ENCODE measurements around the gene CBLL1.

CBLL1 gene, protein sequence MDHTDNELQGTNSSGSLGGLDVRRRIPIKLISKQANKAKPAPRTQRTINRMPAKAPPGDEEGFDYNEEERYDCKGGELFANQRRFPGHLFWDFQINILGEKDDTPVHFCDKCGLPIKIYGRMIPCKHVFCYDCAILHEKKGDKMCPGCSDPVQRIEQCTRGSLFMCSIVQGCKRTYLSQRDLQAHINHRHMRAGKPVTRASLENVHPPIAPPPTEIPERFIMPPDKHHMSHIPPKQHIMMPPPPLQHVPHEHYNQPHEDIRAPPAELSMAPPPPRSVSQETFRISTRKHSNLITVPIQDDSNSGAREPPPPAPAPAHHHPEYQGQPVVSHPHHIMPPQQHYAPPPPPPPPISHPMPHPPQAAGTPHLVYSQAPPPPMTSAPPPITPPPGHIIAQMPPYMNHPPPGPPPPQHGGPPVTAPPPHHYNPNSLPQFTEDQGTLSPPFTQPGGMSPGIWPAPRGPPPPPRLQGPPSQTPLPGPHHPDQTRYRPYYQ

DNA sequence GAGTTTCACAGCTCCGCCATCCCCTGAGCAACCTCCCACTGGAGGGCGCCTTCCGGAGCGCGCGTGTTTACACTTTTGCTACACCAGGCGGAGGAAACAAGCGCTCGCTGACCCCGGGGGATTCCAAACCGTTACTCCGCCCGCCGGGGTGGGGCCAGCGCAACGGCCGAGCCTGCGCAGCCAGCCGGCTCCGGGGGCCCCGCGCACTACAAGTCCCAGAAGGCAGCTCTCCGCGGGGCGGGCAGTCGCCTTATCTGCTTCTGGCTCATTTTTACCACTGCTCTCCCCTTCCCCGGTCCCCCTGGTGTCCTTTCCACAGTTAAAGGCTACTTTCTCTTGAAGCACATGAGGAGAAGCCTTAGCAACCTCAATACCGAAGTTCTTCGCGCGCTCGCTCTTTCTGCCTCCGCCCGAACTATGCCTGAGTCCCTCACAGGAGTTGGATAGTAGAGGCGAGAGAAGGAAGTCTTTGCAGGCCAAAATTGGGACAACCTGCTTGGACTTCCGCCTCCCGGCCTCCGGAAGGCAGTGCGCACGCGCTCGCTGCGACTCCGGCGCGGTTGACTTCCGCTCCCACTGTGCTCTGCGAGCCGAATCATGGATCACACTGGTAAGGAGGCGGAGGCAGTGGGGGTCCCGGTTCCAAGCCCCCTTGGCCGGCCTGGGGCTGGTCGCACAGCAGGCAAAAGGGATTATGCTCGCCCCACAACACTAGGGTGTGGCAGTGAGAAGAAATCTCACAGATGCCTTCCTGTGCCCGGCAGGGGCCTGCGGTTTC lies at the start of gene CBLL1:
Gene CBLL1 (plus strand): TSS at position 576 of the 778 bp plus-strand sequence. CDS start 22 bp downstream, at position 598.
- peak; percentile 93 to 95 for DNase-seq

DNA sequence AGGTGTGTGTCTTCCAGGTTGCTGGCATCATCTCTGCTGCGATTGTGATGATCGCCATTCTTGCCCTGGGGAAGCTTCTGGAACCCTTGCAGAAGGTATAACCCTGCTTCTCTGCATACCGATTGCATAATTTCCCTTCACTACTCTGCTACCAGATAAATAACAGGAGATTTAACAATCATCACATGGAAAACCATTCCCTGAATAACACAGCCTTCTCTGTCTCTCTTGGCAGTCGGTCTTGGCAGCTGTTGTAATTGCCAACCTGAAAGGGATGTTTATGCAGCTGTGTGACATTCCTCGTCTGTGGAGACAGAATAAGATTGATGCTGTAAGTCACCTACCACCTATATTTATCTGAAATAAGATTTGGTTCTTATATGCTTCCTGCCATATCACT lies 49.6 kb upstream of the CBLL1 start:
- no peak for DNase-seq

DNA sequence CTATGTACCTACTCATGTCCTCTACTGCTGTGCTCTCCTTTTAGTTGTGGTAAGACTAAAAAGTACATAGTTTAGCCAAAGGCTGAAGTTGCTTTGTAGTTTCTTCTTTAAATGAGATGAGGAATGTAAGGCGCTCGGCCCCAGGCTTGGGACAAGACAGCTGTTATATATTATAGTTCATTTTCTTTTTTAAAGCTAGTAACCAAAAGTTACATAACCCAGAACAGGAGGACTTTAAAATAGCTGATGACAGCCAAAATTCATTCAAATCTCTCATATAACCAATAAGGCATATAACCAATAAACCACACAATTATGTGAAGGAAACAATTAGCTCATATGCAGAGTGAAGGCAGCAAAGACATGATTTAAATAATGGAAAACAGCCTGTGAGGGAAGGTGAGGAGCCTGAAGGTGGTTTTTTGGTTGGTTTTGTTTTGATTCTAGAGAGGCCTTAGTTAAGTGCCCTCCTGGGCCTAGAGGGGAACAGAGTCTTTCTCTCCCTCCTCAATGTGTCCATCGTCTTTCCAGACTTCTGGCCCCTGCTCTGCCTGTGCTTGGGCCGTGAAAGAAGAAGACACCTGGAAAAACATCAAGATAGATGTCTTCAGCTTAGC lies 47.5 kb upstream of the CBLL1 start:
- DNase-seq: no peak

DNA sequence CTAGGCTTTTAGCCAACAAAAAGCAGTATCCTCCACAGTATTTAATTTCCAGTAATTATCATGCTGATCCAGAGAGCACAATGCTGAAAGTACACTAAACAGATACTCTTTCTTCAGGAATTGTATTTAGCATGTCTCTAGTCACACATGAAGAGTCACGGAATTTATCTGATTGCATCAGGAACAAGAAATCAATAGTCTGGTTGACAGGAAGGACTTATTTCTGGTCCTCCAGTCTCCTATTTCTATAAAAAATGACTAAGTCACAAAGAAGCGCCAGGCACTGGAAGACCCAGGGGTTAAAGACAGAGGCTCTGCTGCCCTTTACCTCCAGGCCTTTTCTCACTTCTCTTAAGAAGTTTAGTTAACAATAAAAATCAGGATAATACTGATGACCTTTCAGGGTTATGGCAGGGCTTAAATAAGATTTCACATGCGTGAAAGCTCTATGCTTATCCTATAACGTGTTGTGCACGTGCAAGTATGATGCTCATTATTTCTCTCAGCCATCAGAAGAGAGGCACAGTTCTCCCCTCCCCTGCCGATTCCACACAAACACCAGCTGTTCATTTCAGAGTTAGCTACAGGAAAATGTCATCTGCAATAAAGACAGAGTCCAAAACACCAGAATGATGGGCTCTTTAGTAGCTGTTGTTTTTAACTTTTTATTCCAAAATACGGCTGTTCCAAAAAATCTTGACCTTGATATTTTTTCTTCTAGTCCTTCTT lies 46.5 kb upstream of the CBLL1 start:
- no peak for DNase-seq

DNA sequence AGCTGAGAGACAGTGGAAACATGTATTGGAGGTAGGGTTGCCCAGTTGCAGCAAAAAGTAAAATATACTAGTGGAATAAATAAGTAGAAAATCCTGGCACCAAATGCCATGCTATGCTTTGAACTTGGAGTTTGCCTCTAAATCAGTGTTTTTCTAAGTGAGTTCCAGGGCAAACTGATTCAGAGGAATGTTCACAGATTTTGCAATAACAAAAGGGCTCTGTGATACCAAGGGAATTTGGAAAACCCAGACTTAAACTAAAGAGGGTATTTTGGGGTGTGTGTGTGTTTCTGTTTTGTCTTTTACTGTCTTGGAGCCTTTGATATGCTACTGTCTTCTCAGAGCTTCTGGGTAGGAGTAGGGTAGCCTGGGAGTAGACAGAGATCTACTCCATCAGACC lies 43.4 kb upstream of the CBLL1 start:
- DNase-seq: no peak

DNA sequence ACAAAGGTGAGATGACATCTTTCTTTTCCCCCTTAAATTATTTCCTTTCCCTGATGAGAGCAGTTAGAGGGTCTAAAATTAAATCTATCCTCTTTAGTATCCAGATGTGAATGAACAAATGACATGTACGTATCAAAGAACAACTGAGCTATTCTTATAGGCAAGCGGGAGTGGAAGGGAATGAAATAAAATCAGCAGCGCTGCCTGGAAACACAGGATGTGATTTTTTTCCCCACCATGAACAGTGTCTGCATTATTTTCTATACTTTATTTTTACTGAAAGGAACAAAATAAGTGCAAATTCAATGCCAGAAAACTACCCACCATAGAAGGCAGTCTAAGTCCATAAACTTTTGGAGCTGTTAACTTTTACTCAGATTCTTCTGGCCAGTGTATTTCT lies 42.8 kb upstream of the CBLL1 start:
- no peak for DNase-seq

DNA sequence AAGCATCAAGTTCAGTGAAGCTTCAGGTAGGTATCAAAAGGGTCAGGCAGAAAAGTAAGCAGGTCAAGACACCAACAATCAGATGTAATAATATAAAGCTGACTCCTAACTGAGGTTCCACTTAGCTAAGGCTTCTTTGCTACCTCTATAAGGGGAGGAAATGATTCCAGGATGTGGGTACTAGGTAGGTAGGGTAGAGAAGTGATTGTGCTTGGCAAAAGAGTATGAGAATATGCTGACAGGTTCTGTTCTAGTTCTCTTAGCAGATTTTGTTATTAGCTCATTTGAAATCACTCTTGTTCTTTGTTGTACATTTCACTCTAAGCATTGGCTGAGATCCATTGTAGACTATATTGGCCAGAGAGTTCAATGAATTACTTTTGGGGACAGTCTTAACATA lies 40.7 kb upstream of the CBLL1 start:
- DNase-seq: no peak

DNA sequence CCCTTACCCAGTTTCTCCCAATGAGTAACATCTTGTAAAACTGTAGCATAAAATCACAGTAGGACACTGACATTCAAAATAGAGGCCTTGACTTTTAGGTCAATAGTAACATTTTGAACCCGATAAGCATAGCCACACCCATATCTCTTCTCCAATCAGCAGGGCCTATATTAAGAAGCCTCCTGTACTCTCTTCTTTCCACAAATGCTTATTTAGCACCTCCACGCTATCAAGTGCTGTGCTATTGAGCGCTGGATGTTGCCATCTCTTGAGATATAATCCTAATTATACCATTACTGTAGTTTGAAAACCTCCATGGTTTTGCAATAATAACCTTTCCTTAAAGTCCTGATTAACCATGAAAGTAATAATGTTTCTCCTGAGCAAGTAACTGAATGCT lies 40.1 kb upstream of the CBLL1 start:
- DNase-seq: no peak

DNA sequence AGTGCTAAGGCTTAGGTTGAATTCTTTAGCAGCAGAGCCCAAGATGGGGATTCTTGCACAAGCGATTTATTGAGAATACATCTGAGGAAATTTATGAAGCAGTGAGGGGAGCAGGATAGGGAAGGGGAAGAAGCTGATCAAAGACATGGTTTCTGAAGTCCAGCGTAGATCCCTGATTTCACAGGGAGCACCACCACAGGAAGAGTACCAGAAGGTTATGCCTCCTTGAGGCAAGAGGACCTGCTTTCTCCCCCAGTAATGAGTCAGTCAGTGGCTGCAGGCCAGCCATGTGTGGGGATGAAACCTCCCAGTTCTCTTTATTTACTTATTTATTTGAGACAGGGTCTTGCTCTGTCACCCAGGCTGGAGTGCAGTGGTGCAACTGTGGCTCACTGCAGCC lies 35.0 kb upstream of the CBLL1 start:
- DNase-seq: no peak

DNA sequence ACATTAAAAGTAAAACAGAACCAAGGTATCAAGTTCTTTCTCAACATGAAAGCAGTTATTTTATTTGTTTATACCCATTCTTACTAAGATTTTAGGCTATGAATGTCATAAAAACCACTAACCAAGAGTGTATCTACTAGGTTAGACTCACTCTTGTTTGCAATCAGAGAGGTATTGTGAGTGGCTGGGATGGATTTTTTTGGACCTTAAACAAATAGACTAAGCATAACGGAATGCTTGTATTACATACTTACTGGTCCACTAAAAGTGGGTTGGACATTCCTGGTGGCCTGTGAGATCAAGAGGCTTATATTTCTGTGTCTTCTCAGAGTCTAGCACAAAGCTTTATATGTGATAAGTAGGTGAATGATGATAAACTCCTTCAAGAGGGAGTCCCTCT lies 32.6 kb upstream of the CBLL1 start:
- no peak for DNase-seq

DNA sequence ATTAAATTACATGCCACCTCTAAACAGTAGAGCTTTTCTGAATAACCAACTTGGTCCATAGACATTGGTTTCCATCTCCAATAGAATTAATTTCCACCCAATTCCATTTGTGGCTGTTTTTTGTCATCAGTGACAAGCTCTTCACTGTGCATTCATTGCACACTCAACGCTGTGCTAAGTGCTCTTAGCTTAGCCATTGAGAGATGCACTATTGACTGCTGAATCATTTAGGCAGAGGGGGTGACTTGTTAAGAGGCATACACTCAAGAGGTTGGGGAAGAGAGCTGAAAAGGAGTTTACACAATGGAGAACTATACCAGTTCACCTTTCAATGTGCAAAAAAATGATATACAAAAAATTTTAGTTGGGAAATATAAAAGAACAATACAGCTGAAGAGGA lies 31.9 kb upstream of the CBLL1 start:
- no peak for DNase-seq

DNA sequence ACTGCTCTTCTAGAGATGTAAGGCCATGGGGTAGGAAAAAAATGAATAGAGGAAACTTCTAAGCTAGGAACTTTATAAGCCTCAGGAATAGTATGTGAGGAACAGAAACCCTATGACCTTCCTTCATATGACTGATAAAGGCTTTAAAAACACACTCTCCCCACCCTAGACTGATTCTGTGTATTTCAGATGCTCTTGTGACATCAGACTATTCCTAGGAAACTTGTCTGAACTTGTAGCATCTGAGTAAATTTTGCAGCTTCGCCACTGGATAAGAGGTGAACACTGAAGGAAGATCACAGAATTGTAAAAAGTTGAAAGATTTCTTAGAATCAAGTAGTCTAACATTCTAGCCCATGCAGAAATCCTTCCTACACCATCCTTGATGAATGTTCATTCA lies 31.0 kb upstream of the CBLL1 start:
- no peak for DNase-seq

DNA sequence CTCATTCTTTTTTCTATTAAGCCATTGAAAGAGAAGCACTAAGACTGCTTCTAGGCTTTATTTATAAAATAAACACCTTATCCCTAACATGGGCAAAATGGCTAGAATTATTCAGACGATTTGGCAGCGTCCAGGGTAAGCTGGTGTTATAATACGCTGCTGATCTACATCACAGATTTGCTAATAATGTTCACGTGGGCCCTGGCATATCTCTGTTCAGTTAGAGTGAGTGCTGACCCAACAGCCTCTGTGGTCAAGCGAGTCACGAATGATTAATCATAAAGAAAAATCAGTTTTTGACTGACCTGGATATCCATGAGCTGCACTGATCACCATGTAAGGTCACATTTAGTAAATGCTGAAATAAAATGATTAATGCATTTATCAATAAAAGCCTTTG lies 28.4 kb upstream of the CBLL1 start:
- DNase-seq: no peak

DNA sequence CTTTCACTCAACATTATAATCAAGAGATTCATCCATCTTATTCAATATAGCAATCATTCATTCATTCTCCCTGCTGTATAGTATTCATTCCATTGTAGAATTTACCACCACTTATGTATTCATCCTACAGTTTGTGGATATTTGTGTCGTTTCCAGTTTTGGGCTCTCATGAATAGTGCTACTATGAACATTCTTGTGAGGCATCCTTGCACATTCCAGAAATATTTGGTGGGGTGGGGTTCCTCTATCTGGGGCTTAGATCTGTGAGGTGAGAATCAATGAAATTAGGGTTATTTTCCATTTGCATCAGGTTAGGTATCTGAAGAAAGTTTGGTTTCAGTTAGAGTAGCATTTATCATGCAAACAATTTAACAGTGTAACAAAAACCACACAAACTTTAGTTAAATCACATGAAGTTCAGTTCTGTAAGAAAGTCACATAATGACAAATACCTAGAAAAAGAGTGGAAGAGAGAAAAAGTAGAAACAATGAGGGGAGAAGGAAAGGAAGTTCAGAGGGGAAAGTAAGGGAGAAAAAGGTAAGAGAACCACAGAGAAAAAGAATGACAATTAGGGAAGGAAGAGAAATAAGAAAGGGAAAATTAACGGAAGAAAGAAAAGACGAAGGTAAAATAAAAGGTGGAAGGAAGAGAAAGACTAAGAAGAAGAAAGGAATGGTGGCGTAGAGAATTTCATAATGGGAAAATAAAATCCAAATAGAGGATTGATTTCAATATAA lies 25.3 kb upstream of the CBLL1 start:
- DNase-seq: no peak

DNA sequence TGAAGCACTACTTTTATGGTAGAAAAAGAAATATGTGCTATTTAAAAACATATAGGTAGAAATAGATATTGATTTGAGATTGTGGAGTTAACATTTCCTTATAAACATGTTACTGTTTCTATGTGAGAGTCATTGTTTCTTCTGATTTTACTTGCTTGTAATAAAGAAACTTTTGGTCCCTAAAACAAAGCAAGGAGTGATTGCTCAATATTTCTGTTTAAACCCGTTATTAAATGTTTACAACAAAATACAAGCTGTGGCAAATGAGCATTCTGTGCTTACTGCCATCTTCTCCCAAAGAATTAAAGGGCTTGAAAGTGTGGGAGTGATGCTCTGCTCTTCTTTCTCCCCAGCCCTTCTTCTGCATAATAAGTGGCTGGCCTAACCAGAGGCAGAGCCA lies 22.7 kb upstream of the CBLL1 start:
- DNase-seq: no peak

DNA sequence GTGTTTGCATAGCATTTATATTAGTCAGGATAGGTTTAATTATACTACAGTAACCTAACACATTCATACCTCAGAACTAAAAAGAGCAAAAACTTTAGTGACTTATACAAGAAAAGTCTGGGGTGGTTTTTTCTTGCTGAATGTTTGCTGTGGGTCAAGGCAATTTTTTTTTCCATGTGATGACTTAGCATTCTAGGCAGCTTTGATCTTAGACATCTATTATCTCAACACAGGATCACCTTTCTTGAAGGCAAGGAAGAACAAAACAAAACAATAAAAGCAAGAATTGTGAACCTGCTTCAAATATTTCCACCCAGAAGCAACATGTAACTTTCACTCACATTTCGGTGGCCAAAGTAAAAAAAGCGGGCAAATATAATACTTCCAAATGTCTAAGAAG lies 20.7 kb upstream of the CBLL1 start:
- DNase-seq: no peak

DNA sequence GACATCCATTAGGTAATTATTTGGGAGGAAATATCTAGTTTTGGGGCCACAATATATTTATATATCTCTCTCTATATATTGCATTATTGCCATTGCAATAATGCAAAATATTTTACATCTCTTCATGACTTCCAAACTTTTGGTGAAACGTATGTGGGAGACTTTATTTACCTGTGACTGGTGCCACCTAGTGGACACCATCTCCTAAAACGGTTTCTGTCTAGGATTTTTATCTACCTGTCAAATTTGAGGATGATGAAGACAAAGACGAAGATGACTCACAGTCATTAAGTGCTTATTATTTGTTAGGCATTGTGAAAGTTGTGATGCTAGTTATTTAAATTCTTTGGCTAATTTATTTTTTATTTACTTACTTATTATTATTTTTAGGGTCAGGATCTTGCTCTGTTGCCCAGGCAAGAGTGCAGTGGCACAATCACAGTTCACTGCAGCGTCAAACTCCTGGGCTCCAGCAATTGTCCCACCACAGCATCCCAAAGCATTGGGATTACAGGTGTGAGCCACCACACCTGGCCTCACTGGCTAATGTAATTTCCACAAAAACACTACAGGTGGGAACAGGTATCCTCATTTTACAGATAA lies 18.7 kb upstream of the CBLL1 start:
- DNase-seq: peak; percentile 48

DNA sequence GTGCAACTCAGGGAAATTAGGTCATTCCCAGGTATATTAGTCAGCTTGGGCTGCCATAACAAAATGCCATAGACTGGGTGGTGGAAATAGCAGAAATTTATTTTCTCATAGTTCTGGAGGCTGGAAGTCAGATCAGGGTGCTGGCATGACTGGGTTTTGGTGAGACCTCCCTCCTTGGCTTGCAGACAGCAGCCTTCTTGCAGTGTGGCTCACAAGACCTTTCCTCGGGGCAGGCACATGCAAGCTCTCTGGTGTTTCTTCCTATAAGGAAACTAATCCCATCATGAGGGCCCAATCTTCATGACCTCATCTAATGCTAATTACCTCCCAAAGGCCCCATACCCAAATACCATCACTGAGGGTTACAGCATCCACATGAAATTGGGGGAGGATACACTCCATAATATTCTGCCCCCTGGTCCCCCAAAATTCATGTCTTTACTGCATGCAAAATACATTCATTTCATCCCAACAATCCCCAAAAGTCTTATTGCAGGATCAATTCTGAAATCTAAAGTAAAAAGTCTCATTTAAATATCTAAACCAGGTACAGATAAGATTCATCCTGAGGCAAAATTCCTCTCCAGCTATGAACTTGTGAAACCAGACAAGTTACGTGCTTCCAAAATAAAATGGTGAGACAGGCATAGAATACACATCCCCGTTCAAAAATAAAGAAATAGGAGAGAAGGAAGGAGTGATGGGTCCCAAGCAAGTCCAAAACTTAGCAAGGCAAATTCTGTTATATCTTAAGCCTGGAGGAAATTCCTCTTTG lies 17.4 kb upstream of the CBLL1 start:
- DNase-seq: no peak

DNA sequence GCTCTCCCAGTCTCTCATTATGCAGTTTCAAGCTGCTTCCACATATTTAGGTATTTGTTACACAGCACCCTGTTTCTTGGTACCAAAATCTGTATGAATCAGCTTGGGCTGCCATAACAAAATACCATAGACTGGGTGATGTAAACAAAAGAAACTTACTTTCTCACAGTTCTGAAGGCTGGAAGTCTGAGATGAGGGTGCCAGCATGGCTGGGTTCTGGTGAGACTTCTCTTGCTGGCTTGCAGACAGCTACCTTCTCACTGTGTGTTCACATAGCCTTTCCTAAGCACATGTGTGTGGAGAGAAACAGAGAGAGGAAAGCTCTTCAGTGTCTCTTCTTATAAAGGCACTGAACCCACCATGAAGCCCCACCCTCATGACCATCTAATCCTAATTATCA lies 15.7 kb upstream of the CBLL1 start:
- no peak for DNase-seq

DNA sequence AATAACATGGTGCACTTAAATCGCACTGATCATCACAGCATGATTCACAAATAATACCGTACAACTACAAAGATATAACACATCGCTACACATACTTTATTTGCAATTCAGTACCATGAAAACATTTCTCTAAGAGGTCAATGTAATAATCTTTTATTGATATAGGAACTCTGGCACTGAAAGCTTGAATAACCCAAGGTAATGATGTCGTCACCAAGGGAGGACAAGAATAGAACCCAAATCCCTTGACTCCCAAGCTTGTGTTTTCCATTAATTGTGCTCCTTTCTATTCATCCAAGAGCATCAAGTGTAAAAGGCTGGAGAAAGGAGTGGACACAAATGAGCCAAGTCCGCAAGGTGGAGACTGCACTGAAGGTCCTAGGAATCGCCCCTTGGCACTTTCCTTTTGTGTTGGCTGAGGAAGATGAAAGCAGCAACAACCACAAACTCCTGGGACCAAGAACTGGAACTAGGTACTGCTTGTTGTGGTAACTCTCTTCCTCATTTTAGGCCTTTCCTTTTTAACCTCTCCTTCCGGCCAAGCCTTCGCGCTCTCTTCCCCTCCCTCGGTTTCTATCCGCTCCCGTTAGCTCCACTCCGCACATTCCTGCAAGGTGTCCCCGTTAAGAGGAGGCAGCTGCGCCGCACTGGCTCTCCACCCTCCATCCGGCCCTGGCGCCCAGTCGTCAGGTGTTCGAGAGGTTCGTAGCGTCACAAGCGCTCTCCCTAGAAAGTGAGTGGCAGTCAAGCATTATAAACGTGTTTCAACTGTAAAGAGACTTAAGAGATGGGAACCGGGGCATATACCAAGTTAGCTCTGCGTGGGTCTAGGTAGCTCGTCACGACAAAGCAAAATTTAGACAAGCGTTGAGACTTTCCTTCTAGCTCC lies 1.0 kb upstream of the CBLL1 start:
- peak in 1 of 2 donors; percentile 42 for DNase-seq

All from stimulated activated CD4-positive, alpha-beta T cell treated with anti-CD3 and anti-CD28 coated beads, Interleukin-2, amount 100 ng/mL, for 48 hours (primary cell).